Vagina (tissue), 2 donors: Measurements from ENCODE around the gene RGL1. TPM values are rescaled to one million over a fixed set of nuclear protein-coding genes. Genes with fewer than 3 reads are reported as not detected.

Experiments
- DNase-seq, 2 donors: peaks; one replicate each; pipeline ENCODE4 v3.0.0-alpha.2; 2017; ENCODE audit errors: extremely low spot score in 2 of 2
- H3K27ac ChIP-seq: fragments of 200-600 bp; sonication (generic); one replicate; pipeline ENCODE4 v1.5.1; 2019
- H3K27me3 ChIP-seq: fragments of 200-600 bp; sonication (generic); one replicate; pipeline ENCODE4 v1.5.1; 2019
- H3K36me3 ChIP-seq, 2 donors: fragments of 200-600 bp; sonication (generic); one replicate each; pipeline ENCODE4 v1.5.1; 2017 to 2019
- H3K4me1 ChIP-seq: fragments of 200-600 bp; sonication (generic); one replicate; pipeline ENCODE4 v1.5.1; 2019
- H3K4me3 ChIP-seq, 2 donors: fragments of 200-600 bp; sonication (generic); 1 replicate in 1 of 2; 2 replicates in 1 of 2; pipeline ENCODE4 v1.5.1; 2016 to 2019
- H3K9me3 ChIP-seq: fragments of 200-600 bp; sonication (generic); one replicate; pipeline ENCODE4 v1.5.1; 2019
- POLR2A ChIP-seq, 2 donors: fragments of 450-650 bp; IDR thresholded peaks; one replicate each; pipeline ENCODE4 v1.6.1; 2017; ENCODE audit warnings: antibody characterized with exemption in 2 of 2, mild to moderate bottlenecking in 2 of 2, moderate library complexity in 2 of 2
- POLR2AphosphoS5 ChIP-seq, 2 donors: sonication (generic); formaldehyde crosslinking; IDR thresholded peaks; one replicate each; pipeline ENCODE4 v1.9.0; 2017; ENCODE audit warnings: antibody characterized with exemption in 2 of 2, mild to moderate bottlenecking in 2 of 2, low read depth in 1 of 2; ENCODE audit not compliant: insufficient read depth in 1 of 2
- intact Hi-C: fragments of 100-400 bp; cut with DNase I; formaldehyde crosslinking; loops from one replicate; pipeline ENCODE4 v1.15.1; 2023
- total RNA-seq: library from RNA; depleted of rRNA; stranded (reverse); fragments of >200 nt; gene quantifications from one replicate; pipeline ENCODE4 v1.2.3, GENCODE V29; 2016
- TF ChIP-seq, protein P1 (sequence below), 3 experiments: fragments of 450-650 bp in 2 of 3; fragments of 200-600 bp in 1 of 3; sonication (generic) in 1 of 3; IDR thresholded peaks; one replicate each; pipeline ENCODE4 v1.5.1; 2017 to 2019; ENCODE audit warnings: antibody characterized with exemption in 3 of 3, mild to moderate bottlenecking in 2 of 3, moderate library complexity in 2 of 3

Gene RGL1
- total RNA-seq, 1 donor from 2014 or later: 23.1 TPM

DNA sequence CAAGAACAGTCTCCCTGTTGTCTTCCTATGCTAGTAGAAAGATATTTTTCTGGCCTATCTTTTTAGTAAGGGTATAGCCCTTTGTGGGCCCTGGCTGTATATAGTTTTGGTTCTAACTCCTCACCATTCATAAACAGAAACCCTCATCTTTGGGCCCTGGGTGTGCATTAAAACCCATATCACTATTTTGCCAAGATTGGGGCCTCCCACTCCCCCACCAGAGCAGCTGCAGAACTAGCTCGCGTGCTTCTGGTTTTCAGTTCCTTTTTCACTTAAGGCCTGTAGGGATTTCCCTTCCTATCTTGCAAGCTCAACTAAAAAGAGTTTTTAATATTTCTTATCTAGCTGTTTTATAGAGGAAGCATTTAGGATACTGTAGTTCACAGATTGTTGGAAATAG lies 106.4 kb downstream of the RGL1 start:
- TF ChIP-seq, protein P1, sequence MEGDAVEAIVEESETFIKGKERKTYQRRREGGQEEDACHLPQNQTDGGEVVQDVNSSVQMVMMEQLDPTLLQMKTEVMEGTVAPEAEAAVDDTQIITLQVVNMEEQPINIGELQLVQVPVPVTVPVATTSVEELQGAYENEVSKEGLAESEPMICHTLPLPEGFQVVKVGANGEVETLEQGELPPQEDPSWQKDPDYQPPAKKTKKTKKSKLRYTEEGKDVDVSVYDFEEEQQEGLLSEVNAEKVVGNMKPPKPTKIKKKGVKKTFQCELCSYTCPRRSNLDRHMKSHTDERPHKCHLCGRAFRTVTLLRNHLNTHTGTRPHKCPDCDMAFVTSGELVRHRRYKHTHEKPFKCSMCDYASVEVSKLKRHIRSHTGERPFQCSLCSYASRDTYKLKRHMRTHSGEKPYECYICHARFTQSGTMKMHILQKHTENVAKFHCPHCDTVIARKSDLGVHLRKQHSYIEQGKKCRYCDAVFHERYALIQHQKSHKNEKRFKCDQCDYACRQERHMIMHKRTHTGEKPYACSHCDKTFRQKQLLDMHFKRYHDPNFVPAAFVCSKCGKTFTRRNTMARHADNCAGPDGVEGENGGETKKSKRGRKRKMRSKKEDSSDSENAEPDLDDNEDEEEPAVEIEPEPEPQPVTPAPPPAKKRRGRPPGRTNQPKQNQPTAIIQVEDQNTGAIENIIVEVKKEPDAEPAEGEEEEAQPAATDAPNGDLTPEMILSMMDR (IDR thresholded peaks at IDR 0.05): no peak
- no peak for TF ChIP-seq POLR2AphosphoS5 (IDR thresholded peaks at IDR 0.05; ENCODE audit: insufficient read depth in 1 of 2, low read depth in 1 of 2)
- TF ChIP-seq POLR2A (IDR thresholded peaks at IDR 0.05): no peak
- peaks cover 11% of the 10 kb centered on the region for H3K4me1 ChIP-seq
- H3K27ac ChIP-seq: no peak overlapping the region
- H3K27me3 ChIP-seq: no peaks in the 10 kb centered on the region
- intact Hi-C loops: no loop called here
- H3K9me3 ChIP-seq: no peaks in the 10 kb centered on the region
- DNase-seq: no peak
- peaks cover 0 to 33% of the 10 kb centered on the region in 2 donors for H3K36me3 ChIP-seq
- H3K4me3 ChIP-seq: no peak overlapping the region

DNA sequence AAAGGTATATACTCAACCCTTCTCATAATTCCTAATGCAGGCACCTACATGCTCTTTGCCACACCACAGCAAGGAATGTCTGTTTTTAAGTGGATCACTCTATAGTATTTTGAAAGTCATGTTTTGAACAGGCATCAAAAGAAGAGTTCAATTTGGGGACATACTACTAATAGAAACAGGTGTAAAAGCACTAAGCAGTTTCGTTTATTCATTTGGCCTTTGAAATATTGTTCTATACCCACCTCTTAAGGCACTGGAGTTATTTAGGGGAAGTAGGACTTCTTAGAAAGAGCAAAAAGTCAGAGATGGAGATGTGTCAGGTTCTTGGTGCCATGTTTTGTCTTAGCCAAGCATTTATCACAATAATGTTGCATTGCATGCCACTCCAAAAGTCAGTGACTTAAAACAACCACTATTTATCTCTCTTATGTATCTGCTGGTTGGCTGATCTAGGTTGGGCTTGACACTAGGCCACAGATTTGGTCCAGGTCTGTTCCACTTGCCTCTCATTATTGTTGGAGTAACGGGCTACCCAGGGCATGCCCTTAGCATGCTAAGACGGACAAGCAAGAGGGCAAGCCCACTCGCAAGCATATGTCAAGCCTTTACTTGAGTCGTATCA lies 107.5 kb downstream of the RGL1 start:
- intact Hi-C loops: no loop called here
- no peak overlapping the region for H3K4me3 ChIP-seq
- TF ChIP-seq POLR2AphosphoS5 (IDR thresholded peaks at IDR 0.05; ENCODE audit: insufficient read depth in 1 of 2, low read depth in 1 of 2) (no peak), POLR2A (IDR thresholded peaks at IDR 0.05) (no peak)
- TF ChIP-seq, protein P1 (IDR thresholded peaks at IDR 0.05): no peak

DNA sequence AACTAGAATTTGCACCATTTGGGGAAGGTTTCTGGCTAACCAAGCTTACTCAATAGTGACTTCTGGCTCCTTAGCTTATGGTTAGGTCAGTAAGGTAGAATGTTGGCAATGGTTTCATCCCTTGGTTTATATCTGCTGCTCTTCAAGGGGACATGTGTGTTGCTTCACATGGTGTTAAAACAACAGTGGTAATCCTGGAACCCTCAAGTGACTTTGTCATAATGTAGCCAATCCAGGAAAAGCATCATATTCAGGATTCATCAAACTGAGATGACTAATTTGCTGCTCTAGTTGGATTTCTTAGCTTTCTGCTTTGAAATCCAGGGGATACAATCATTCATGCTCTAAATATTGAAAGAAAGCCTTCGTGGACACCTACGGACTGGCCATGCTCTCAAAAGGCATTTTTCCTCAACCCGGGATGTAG lies 108.7 kb downstream of the RGL1 start:
- DNase-seq: no peak
- Histone ChIP-seq H3K4me1 (peaks cover 12% of the 10 kb centered on the region), H3K4me3 (no peak overlapping the region), H3K9me3 (no peaks in the 10 kb centered on the region), H3K27me3 (no peaks in the 10 kb centered on the region), H3K36me3 (peaks cover 0 to 13% of the 10 kb centered on the region in 2 donors), H3K27ac (no peak overlapping the region)
- no peak for TF ChIP-seq POLR2A (IDR thresholded peaks at IDR 0.05)
- TF ChIP-seq POLR2AphosphoS5 (IDR thresholded peaks at IDR 0.05; ENCODE audit: insufficient read depth in 1 of 2, low read depth in 1 of 2): no peak
- TF ChIP-seq, protein P1 (IDR thresholded peaks at IDR 0.05): no peak
- intact Hi-C loops: no loop called here

More for the DNA sequence above, 107.5 kb downstream of the RGL1 start:
- DNase-seq: no peak
- H3K27me3 ChIP-seq: no peaks in the 10 kb centered on the region
- H3K9me3 ChIP-seq: no peaks in the 10 kb centered on the region
- peaks cover 0 to 24% of the 10 kb centered on the region in 2 donors for H3K36me3 ChIP-seq
- H3K27ac ChIP-seq: no peak overlapping the region
- peaks cover 12% of the 10 kb centered on the region for H3K4me1 ChIP-seq

DNA sequence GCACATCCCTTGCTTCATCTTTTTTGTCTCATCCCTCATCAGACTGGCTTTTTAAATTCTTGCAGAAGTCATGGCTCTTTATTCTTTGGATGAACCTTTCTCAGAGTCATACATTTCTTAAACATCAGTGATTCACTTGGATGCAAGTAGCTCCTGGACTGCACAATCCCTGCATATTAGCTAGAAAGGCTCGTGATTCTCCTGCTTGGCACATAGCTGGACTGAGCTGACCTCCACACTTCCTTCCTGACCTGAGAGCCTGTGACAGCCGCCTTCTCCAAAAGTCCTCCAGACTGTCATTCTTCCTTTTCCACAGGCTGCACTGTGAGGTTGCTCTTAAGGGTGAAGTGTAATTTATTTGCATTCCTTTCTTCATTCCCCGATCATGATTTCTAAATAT lies 109.4 kb downstream of the RGL1 start:
- TF ChIP-seq POLR2A (IDR thresholded peaks at IDR 0.05): no peak
- no peak for TF ChIP-seq POLR2AphosphoS5 (IDR thresholded peaks at IDR 0.05; ENCODE audit: insufficient read depth in 1 of 2, low read depth in 1 of 2)
- TF ChIP-seq, protein P1 (IDR thresholded peaks at IDR 0.05): no peak
- Histone ChIP-seq H3K9me3 (no peaks in the 10 kb centered on the region), H3K27me3 (no peaks in the 10 kb centered on the region), H3K4me1 (peaks cover 12% of the 10 kb centered on the region), H3K4me3 (no peak overlapping the region), H3K36me3 (peaks cover 0 to 10% of the 10 kb centered on the region in 2 donors), H3K27ac (no peak overlapping the region)
- DNase-seq: no peak
- intact Hi-C loops: loop anchor here (2.0 kb wide), 1 partner anchor 259 kb away; no protein-coding TSS in a partner anchor

DNA sequence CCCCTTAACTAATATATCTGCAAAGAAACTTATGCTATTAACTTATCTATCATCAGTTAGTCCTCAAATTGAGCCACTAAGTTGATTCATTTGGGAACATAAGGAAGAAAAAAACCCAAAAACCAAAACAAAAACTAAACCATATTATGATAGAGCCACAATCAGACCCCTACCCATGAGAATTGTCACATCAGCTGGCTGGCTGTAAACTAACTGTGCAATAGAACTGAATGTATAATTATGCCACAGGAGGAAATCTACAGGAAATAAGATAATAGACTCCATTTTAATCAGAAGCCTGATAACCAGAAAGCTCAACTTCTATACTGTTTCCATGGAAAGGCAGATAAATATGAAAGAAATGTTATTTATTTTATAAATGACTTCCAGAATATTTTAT lies 110.0 kb downstream of the RGL1 start:
- no peak for DNase-seq
- TF ChIP-seq, protein P1 (IDR thresholded peaks at IDR 0.05): no peak
- TF ChIP-seq POLR2A (IDR thresholded peaks at IDR 0.05): no peak
- no peak for TF ChIP-seq POLR2AphosphoS5 (IDR thresholded peaks at IDR 0.05; ENCODE audit: insufficient read depth in 1 of 2, low read depth in 1 of 2)
- no peaks in the 10 kb centered on the region for H3K27me3 ChIP-seq
- no peak overlapping the region for H3K27ac ChIP-seq
- H3K9me3 ChIP-seq: no peaks in the 10 kb centered on the region
- H3K4me3 ChIP-seq: no peak overlapping the region
- H3K4me1 ChIP-seq: peaks cover 12% of the 10 kb centered on the region
- H3K36me3 ChIP-seq: peaks cover 0 to 10% of the 10 kb centered on the region in 2 donors
- intact Hi-C loops: loop anchor here (2.0 kb wide), 1 partner anchor 260 kb away; no protein-coding TSS in a partner anchor
